Measurements from ENCODE around the gene USP24.

DNA sequence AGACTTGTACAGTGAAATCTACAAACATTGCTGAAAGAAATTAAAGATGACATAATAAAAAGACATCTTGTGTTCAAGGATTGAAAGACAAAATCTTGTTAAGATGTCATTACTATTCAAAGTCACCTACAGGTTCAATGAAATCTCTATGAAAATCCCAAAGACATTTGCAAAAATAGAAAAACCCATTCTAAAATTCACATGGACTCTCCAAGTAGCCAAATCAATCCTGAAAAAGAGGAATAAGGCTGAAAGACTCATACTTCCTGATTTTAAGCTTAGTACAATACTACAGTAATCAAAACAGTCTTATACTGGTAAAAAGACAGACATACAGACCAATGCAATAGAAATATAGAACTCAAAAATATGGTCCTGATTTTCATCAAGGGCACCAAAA, 97.2 kb downstream of the USP24 start:
- TF ChIP-seq CTCF (IDR thresholded peaks at IDR 0.05; ENCODE audit: low read depth, low read length) (no peak), EZH2phosphoT487 (IDR thresholded peaks at IDR 0.05; ENCODE audit: low read depth) (no peak)
